HCT116 (cell line): ENCODE data around the gene DCHS1. TPM values are rescaled to one million over a fixed set of nuclear protein-coding genes. Genes with fewer than 3 reads are reported as not detected.

ENCODE experiments used
- ATAC-seq: fragments of 200-7000 bp; cut with Tn5 transposase; 2 replicates; pipeline ENCODE4 v1.9.1; 2020; ENCODE audit warnings: mild to moderate bottlenecking, moderate library complexity
- BruUV-seq: library from RNA; stranded (reverse); fragments of 400-500 nt; replicated peaks from 2 replicates; lab custom pipeline; 2021; lab: Mats Ljungman, UMichigan
- CTCF ChIA-PET: fragments of 300-600 bp; sonication (Branson Sonifier 250); formaldehyde crosslinking; loops from one replicate; lab custom pipeline; 2021; ENCODE audit warnings: antibody characterized with exemption; lab: Charles Lee
- POLR2A ChIA-PET: fragments of 300-600, 350-600 bp; sonication (Branson Sonifier 250); formaldehyde crosslinking; loops from one replicate; lab custom pipeline; 2021; ENCODE audit warnings: antibody characterized with exemption; lab: Charles Lee
- RAD21 ChIA-PET, 2 experiments: fragments of 300-600 bp; sonication (Branson Sonifier 250); formaldehyde crosslinking; loops; one replicate each; lab custom pipeline; 2023; ENCODE audit warnings: low total read pairs in 2 of 2; ENCODE audit not compliant: uncharacterized antibody in 2 of 2, unreplicated experiment in 2 of 2, low non-redundant PET in 1 of 2; lab: Charles Lee
- DNase-seq: peaks from one replicate; pipeline ENCODE4 v3.0.0-alpha.2; 2010; ENCODE audit warnings: low read depth, low spot score
- H2AFZ ChIP-seq: fragments of 200-600 bp; shearing (Covaris generic), sonication (generic); 2 replicates; pipeline ENCODE4 v1.6.1; 2017; ENCODE audit warnings: low read depth, mixed run types, mixed read lengths, antibody characterized with exemption, low read length; ENCODE audit not compliant: poor library complexity, severe bottlenecking
- H3K27ac ChIP-seq: 2 replicates; pipeline ENCODE4 v1.5.1; 2012; ENCODE audit warnings: low read depth, low read length
- H3K27me3 ChIP-seq: fragments of 200-600 bp; sonication (generic); 2 replicates; pipeline ENCODE4 v1.6.1; 2016; ENCODE audit warnings: mixed run types, low read length, mixed read lengths; ENCODE audit not compliant: insufficient read depth
- H3K36me3 ChIP-seq, 2 experiments: fragments of 200-500 bp in 1 of 2; fragments of 200-600 bp in 1 of 2; sonication (Bioruptor generic) in 1 of 2; sonication (generic) in 1 of 2; 2 replicates each; pipeline versions ENCODE4 v1.5.1 to v1.6.1; 2014 to 2016; ENCODE audit warnings: low read length in 2 of 2, inconsistent platforms in 1 of 2, mixed read lengths in 1 of 2, mixed run types in 1 of 2; ENCODE audit not compliant: insufficient read depth in 2 of 2, control insufficient read depth in 1 of 2
- H3K4me1 ChIP-seq, 2 experiments: fragments of 200-600 bp in 1 of 2; sonication (generic) in 1 of 2; 2 replicates each; pipeline versions ENCODE4 v1.5.1 to v1.6.1; 2012 to 2017; ENCODE audit warnings: low read length in 2 of 2, inconsistent platforms in 1 of 2, mild to moderate bottlenecking in 1 of 2, mixed read lengths in 1 of 2, mixed run types in 1 of 2, moderate library complexity in 1 of 2; ENCODE audit not compliant: insufficient read depth in 2 of 2, control insufficient read depth in 1 of 2
- H3K4me2 ChIP-seq: fragments of 200-600 bp; sonication (generic); 2 replicates; pipeline ENCODE4 v1.6.1; 2017; ENCODE audit warnings: mixed run types, low read length, mixed read lengths
- H3K4me3 ChIP-seq, 2 experiments: fragments of 200-600 bp in 1 of 2; sonication (generic) in 1 of 2; replicated peaks in 1 of 2; 2 replicates each; pipeline ENCODE4 v1.5.1; 2011 to 2016; ENCODE audit warnings: low read length in 2 of 2, control low read depth in 1 of 2, low read depth in 1 of 2, mild to moderate bottlenecking in 1 of 2, mixed read lengths in 1 of 2, mixed run types in 1 of 2
- H3K79me2 ChIP-seq: fragments of 200-600 bp; sonication (generic); 2 replicates; pipeline ENCODE4 v1.6.1; 2017; ENCODE audit warnings: mild to moderate bottlenecking, mixed run types, low read length, moderate library complexity, mixed read lengths; ENCODE audit not compliant: insufficient read depth
- H3K9ac ChIP-seq: fragments of 200-600 bp; sonication (generic); 2 replicates; pipeline ENCODE4 v1.6.1; 2016; ENCODE audit warnings: low read length, mixed read lengths
- H3K9me2 ChIP-seq: fragments of 200-600 bp; sonication (generic), shearing (Covaris generic); 2 replicates; pipeline ENCODE4 v1.6.1; 2017; ENCODE audit warnings: mixed run types, mild to moderate bottlenecking, moderate library complexity; ENCODE audit not compliant: insufficient read depth
- H3K9me3 ChIP-seq, 2 experiments: fragments of 200-500 bp in 1 of 2; fragments of 200-600 bp in 1 of 2; sonication (Bioruptor generic) in 1 of 2; sonication (generic) in 1 of 2; 2 replicates each; pipeline ENCODE4 v1.6.1; 2014 to 2017; ENCODE audit warnings: low read length in 2 of 2, mixed read lengths in 2 of 2, inconsistent platforms in 1 of 2, low read depth in 1 of 2, mild to moderate bottlenecking in 1 of 2, mixed run types in 1 of 2, moderate library complexity in 1 of 2; ENCODE audit not compliant: control insufficient read depth in 1 of 2, insufficient read depth in 1 of 2
- H4K20me1 ChIP-seq: fragments of 200-600 bp; sonication (generic), shearing (Covaris generic); 2 replicates; pipeline ENCODE4 v1.6.1; 2017; ENCODE audit warnings: mixed run types, mild to moderate bottlenecking, moderate library complexity; ENCODE audit not compliant: insufficient read depth
- CBX3 ChIP-seq: IDR thresholded peaks from 2 replicates; pipeline ENCODE4 v1.6.1; 2012; ENCODE audit warnings: low read depth
- CEBPB ChIP-seq: IDR thresholded peaks from 2 replicates; pipeline ENCODE4 v1.6.1; 2012; ENCODE audit warnings: low read depth
- CTCF ChIP-seq, 3 experiments: fragments of 200-600 bp in 1 of 3; sonication (generic) in 1 of 3; IDR thresholded peaks in 2 of 3; conservative IDR thresholded peaks in 1 of 3; 2 replicates each; pipeline ENCODE4 v1.5.1; 2012 to 2017; ENCODE audit warnings: low read depth in 2 of 3, low read length in 2 of 3, antibody characterized with exemption in 1 of 3, borderline replicate concordance in 1 of 3, control low read depth in 1 of 3, mild to moderate bottlenecking in 1 of 3, mixed read lengths in 1 of 3, mixed run types in 1 of 3, moderate library complexity in 1 of 3; ENCODE audit not compliant: insufficient read depth in 1 of 3
- EGR1 ChIP-seq: IDR thresholded peaks from 2 replicates; pipeline ENCODE4 v1.6.1; 2012; ENCODE audit warnings: low read depth
- ELF1 ChIP-seq: IDR thresholded peaks from 2 replicates; pipeline ENCODE4 v1.6.1; 2012; ENCODE audit warnings: low read depth, borderline replicate concordance
- EZH2 ChIP-seq: fragments of 200-600 bp; sonication (generic); IDR thresholded peaks from 2 replicates; pipeline ENCODE4 v1.6.1; 2017; ENCODE audit warnings: antibody characterized with exemption, mixed run types
- EZH2phosphoT487 ChIP-seq: fragments of 200-600 bp; IDR thresholded peaks from 2 replicates; pipeline ENCODE4 v1.6.1; 2018; ENCODE audit warnings: antibody characterized with exemption, borderline replicate concordance
- FOSL1 ChIP-seq: IDR thresholded peaks from 2 replicates; pipeline ENCODE4 v1.6.1; 2012; ENCODE audit warnings: low read depth
- MAX ChIP-seq: IDR thresholded peaks from 2 replicates; pipeline ENCODE4 v1.6.1; 2012
- POLR2A ChIP-seq: IDR thresholded peaks from 2 replicates; pipeline ENCODE4 v1.7.0; 2011; ENCODE audit warnings: borderline replicate concordance; ENCODE audit not compliant: insufficient read depth, insufficient read length; ENCODE audit errors: extremely low read depth
- REST ChIP-seq: IDR thresholded peaks from 2 replicates; pipeline ENCODE4 v1.6.1; 2012; ENCODE audit warnings: low read depth
- SIN3A ChIP-seq: IDR thresholded peaks from 2 replicates; pipeline ENCODE4 v1.6.1; 2012; ENCODE audit warnings: low read depth
- SP1 ChIP-seq: IDR thresholded peaks from 2 replicates; pipeline ENCODE4 v1.6.1; 2012; ENCODE audit warnings: low read depth
- SRF ChIP-seq: IDR thresholded peaks from 2 replicates; pipeline ENCODE4 v1.6.1; 2012; ENCODE audit warnings: low read depth
- TCF7L2 ChIP-seq: IDR thresholded peaks from 2 replicates; pipeline ENCODE4 v1.7.0; 2011; ENCODE audit warnings: borderline replicate concordance, inconsistent platforms; ENCODE audit not compliant: insufficient read depth, insufficient read length; ENCODE audit errors: extremely low read depth
- ZBTB33 ChIP-seq: IDR thresholded peaks from 2 replicates; pipeline ENCODE4 v1.6.1; 2011; ENCODE audit warnings: mild to moderate bottlenecking, low read length, moderate library complexity; ENCODE audit not compliant: insufficient replicate concordance; ENCODE audit errors: extremely low read depth
- ZFX ChIP-seq: fragments of 450-650 bp; IDR thresholded peaks from 2 replicates; pipeline ENCODE4 v1.6.1; 2017
- intact Hi-C: fragments of 100-400 bp; cut with micrococcal nuclease; formaldehyde crosslinking; loops from 2 replicates; pipeline ENCODE4 v1.10.0; 2022
- total RNA-seq: library from RNA; stranded (reverse); gene quantifications from one replicate; pipeline ENCODE4 v1.2.1, GENCODE V29; 2021; ENCODE audit not compliant: unreplicated experiment

Gene DCHS1
- total RNA-seq, 1 experiment from 2014 or later: 0.30 TPM

- no peak for TF ChIP-seq MAX
These were observed 10.9 kb upstream of the DCHS1 start (continued) for GRCh38 chr11:6666302-6667183.

GRCh38 chr11:6664551-6664950, 8.9 kb upstream of the DCHS1 start:
- H2AFZ ChIP-seq: no peak overlapping the region
- intact Hi-C loops: no loop called here
- H4K20me1 ChIP-seq: no peaks in the 10 kb centered on the region
- no peak overlapping the region for H3K4me3 ChIP-seq
- RAD21 ChIA-PET: no interaction called here
- H3K27me3 ChIP-seq: no peaks in the 10 kb centered on the region
- no TSS peak for BruUV-seq
- no peaks in the 10 kb centered on the region for H3K9me2 ChIP-seq
- DNase-seq (no peak), ATAC-seq (no peak)
- POLR2A ChIA-PET: no interaction called here
- no peak overlapping the region for H3K27ac ChIP-seq
- TF ChIP-seq EZH2phosphoT487: no peak
- TF ChIP-seq SRF: no peak
- TF ChIP-seq SIN3A: no peak
- TF ChIP-seq REST: no peak
- TF ChIP-seq CEBPB: no peak
- TF ChIP-seq SP1: no peak
- no peak for TF ChIP-seq ELF1
- TF ChIP-seq EGR1: no peak
- TF ChIP-seq TCF7L2: no peak
- TF ChIP-seq CBX3: no peak
- no peak for TF ChIP-seq POLR2A
- no peak for TF ChIP-seq MAX
- no peak for TF ChIP-seq FOSL1
- TF ChIP-seq CTCF (IDR thresholded peaks at IDR 0.05 in 2 of 3, conservative IDR thresholded peaks at IDR 0.05 in 1 of 3; ENCODE audit: borderline replicate concordance in 1 of 3, insufficient read depth in 1 of 3, low read depth in 2 of 3, low read length in 2 of 3): no peak
- TF ChIP-seq ZFX: no peak
- no peak for TF ChIP-seq ZBTB33
- TF ChIP-seq EZH2: no peak
- no peaks in the 10 kb centered on the region for H3K9me3 ChIP-seq
- H3K79me2 ChIP-seq: no peaks in the 10 kb centered on the region
- H3K4me2 ChIP-seq: no peak overlapping the region
- peaks cover 0 to 4% of the 10 kb centered on the region in 2 experiments; a peak in 2 of 4 replicates for H3K4me1 ChIP-seq
- H3K9ac ChIP-seq: no peak overlapping the region
- CTCF ChIA-PET: no interaction called here
- no peaks in the 10 kb centered on the region for H3K36me3 ChIP-seq
